ENCODE data around the gene CGNL1.

- TF ChIP-seq POLR2A (IDR thresholded peaks at IDR 0.05), result no peak
- no peak for TF ChIP-seq CTCF (IDR thresholded peaks at IDR 0.05)
Measured at GRCh38 chr15:57472861-57473260, 96.6 kb downstream of the CGNL1 start.
